PC-3 (cell line): Measurements from ENCODE around the gene PITPNB. TPM values are rescaled to one million over a fixed set of nuclear protein-coding genes. Genes with fewer than 3 reads are reported as not detected.

Experiments
- ATAC-seq: fragments of 200-7000 bp; cut with Tn5 transposase; 2 replicates; pipeline ENCODE4 v1.9.1; 2020; ENCODE audit warnings: mild to moderate bottlenecking, moderate library complexity
- BruUV-seq: library from RNA; stranded (reverse); fragments of 400-500 nt; replicated peaks from 2 replicates; lab custom pipeline; 2021; lab: Mats Ljungman, UMichigan
- CTCF ChIA-PET: fragments of 300-600 bp; sonication (Branson Sonifier 250); formaldehyde crosslinking; loops from one replicate; lab custom pipeline; 2022; ENCODE audit warnings: antibody characterized with exemption; lab: Charles Lee
- POLR2A ChIA-PET: fragments of 300-600 bp; sonication (Branson Sonifier 250); formaldehyde crosslinking; loops from one replicate; lab custom pipeline; 2022; ENCODE audit warnings: antibody characterized with exemption; ENCODE audit not compliant: unreplicated experiment; lab: Charles Lee
- DNase-seq: peaks from one replicate; pipeline ENCODE4 v3.0.0-alpha.2; 2015
- H2AFZ ChIP-seq: fragments of 300-600 bp; sonication (generic); 2 replicates; pipeline ENCODE4 v1.6.0; 2016; ENCODE audit warnings: antibody characterized with exemption, low read length
- H3F3A ChIP-seq: fragments of 300-600 bp; sonication (generic); one replicate; pipeline ENCODE4 v1.6.0; 2017; ENCODE audit warnings: antibody characterized with exemption, low read length, control low read depth, mild to moderate bottlenecking; ENCODE audit not compliant: unreplicated experiment
- H3K27ac ChIP-seq: fragments of 300-600 bp; sonication (generic); 2 replicates; pipeline ENCODE4 v1.5.1; 2016; ENCODE audit warnings: mild to moderate bottlenecking, low read length
- H3K27me3 ChIP-seq: fragments of 300-600 bp; sonication (generic); 2 replicates; pipeline ENCODE4 v1.6.1; 2016; ENCODE audit warnings: low read length, mixed read lengths
- H3K36me3 ChIP-seq: fragments of 300-600 bp; sonication (generic); 2 replicates; pipeline ENCODE4 v1.6.1; 2016; ENCODE audit warnings: low read depth, mixed run types, low read length, mixed read lengths
- H3K4me1 ChIP-seq: fragments of 300-600 bp; sonication (generic); 2 replicates; pipeline ENCODE4 v1.5.1; 2016; ENCODE audit warnings: low read length; ENCODE audit not compliant: insufficient read depth
- H3K4me2 ChIP-seq: fragments of 300-600 bp; sonication (generic); 2 replicates; pipeline ENCODE4 v1.6.0; 2016; ENCODE audit warnings: low read length
- H3K4me3 ChIP-seq: fragments of 300-600 bp; sonication (generic); 2 replicates; pipeline ENCODE4 v1.5.1; 2016; ENCODE audit warnings: mild to moderate bottlenecking, low read length, mixed read lengths
- H3K79me2 ChIP-seq: fragments of 300-600 bp; sonication (generic); 2 replicates; pipeline ENCODE4 v1.6.1; 2017; ENCODE audit warnings: low read length, mixed read lengths
- H3K9ac ChIP-seq: fragments of 300-600 bp; sonication (generic); 2 replicates; pipeline ENCODE4 v1.6.0; 2016; ENCODE audit warnings: mild to moderate bottlenecking, low read length
- H3K9me2 ChIP-seq: fragments of 300-600 bp; sonication (generic); replicated peaks from 2 replicates; pipeline ENCODE4 v1.6.1; 2016; ENCODE audit warnings: mixed run types, low read length, mixed read lengths
- H3K9me3 ChIP-seq: fragments of 300-600 bp; sonication (generic); 2 replicates; pipeline ENCODE4 v1.6.1; 2016; ENCODE audit warnings: low read length, mixed read lengths
- H4K20me1 ChIP-seq: fragments of 300-600 bp; sonication (generic); 2 replicates; pipeline ENCODE4 v1.6.1; 2016; ENCODE audit warnings: low read length, mixed read lengths
- CTCF ChIP-seq: fragments of 300-600 bp; sonication (generic); conservative IDR thresholded peaks from 2 replicates; pipeline ENCODE4 v1.5.1; 2017; ENCODE audit warnings: antibody characterized with exemption, low read depth, mild to moderate bottlenecking, low read length
- EZH2 ChIP-seq: fragments of 300-600 bp; sonication (generic); IDR thresholded peaks from one replicate; pipeline ENCODE4 v1.6.1; 2017; ENCODE audit warnings: antibody characterized with exemption, mild to moderate bottlenecking, low read length; ENCODE audit not compliant: unreplicated experiment
- EZH2phosphoT487 ChIP-seq: fragments of 300-600 bp; sonication (generic); IDR thresholded peaks from 2 replicates; pipeline ENCODE4 v1.6.1; 2018; ENCODE audit warnings: mild to moderate bottlenecking, antibody characterized with exemption, low read length, borderline replicate concordance
- intact Hi-C: fragments of 100-400 bp; cut with micrococcal nuclease; formaldehyde crosslinking; loops from 2 replicates; pipeline ENCODE4 v1.9.0; 2023
- total RNA-seq: library from RNA; depleted of rRNA; stranded (reverse); fragments of >200 nt; gene quantifications from 2 replicates; pipeline ENCODE4 v1.2.3, GENCODE V29; 2014

The PITPNB gene
- total RNA-seq, 1 experiment from 2014 or later, result 15.3 TPM

DNA sequence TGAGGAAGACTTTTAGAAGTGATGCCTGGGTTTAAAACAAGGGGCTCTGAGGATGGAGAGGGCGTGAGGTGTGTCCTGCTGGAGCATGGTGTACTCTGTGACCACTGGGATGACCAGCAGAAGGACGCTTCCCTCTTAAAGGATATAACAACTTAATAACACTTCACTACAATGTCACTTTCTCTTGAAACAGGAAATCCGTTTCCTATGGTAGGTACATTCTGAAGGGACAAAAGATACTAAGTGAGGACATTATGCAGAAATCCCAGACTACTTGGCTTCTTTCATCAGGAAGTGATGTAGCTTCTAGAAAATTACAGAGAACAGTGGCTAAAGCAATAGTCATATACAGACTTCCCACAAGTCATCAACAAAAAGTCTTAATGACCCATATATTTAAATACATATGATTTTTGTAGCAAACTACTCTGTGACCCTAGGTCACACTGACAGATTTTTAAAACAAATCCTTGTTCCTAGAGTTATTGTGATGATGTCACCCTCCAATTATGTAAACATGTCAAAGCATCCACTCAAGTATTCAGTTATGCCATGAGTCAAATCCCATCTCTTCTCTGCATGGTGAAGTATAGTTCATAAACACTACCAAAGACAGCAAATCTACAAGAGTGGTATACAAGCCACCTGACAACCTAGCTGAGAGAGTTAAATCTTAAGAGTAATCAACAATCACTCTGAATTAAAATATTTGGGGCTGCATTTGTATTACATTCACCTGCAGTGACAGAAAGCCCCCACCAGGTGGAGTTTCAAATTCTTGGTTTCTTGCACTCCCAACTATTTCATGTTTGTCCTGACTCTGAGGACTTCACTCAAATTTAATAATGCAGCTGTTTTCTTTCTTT lies 32.8 kb downstream of the PITPNB start:
- Histone ChIP-seq H3F3A (no peaks in the 10 kb centered on the region), H2AFZ (no peak overlapping the region), H4K20me1 (peaks cover 11% of the 10 kb centered on the region; the same call in 1 of the 2 replicates), H3K4me2 (no peak overlapping the region), H3K27me3 (no peaks in the 10 kb centered on the region), H3K36me3 (peaks cover 29% of the 10 kb centered on the region), H3K9ac (no peak overlapping the region), H3K4me1 (peaks cover 13% of the 10 kb centered on the region), H3K4me3 (no peak overlapping the region), H3K79me2 (peaks cover 6% of the 10 kb centered on the region; the same call in 1 of the 2 replicates), H3K9me2 (no peaks in the 10 kb centered on the region), H3K9me3 (no peaks in the 10 kb centered on the region), H3K27ac (no peak overlapping the region)
- no TSS peak for BruUV-seq
- ATAC-seq (peak; percentile 67), DNase-seq (peak; percentile 50)
- ChIA-PET POLR2A (no interaction called here), CTCF (no interaction called here)
- intact Hi-C loops, result loop anchor here (1.0 kb wide), 1 partner anchor 123 kb away; no protein-coding TSS in a partner anchor
- TF ChIP-seq CTCF, result peak; percentile 79
- no peak for TF ChIP-seq EZH2phosphoT487
- TF ChIP-seq EZH2, result no peak

GRCh38 chr22:27883656-27884350 lies 35.3 kb downstream of the PITPNB start:
- no peak for DNase-seq
- Histone ChIP-seq H3K4me3 (no peak overlapping the region), H3K4me1 (peaks cover 13% of the 10 kb centered on the region), H3K27ac (no peak overlapping the region), H3K36me3 (peaks cover 23% of the 10 kb centered on the region), H3K9me3 (no peaks in the 10 kb centered on the region), H3F3A (no peaks in the 10 kb centered on the region), H3K79me2 (peaks cover 11% of the 10 kb centered on the region), H3K27me3 (no peaks in the 10 kb centered on the region), H3K9ac (no peak overlapping the region), H3K4me2 (no peak overlapping the region), H4K20me1 (peaks cover 13% of the 10 kb centered on the region; the same call in 1 of the 2 replicates), H2AFZ (no peak overlapping the region), H3K9me2 (no peaks in the 10 kb centered on the region)
- POLR2A ChIA-PET, result interaction anchor here (0.7 kb wide), 1 partner anchor 359 kb away, joined by 4 read pairs; no protein-coding TSS in a partner anchor
- TF ChIP-seq EZH2phosphoT487 (no peak), CTCF (no peak), EZH2 (no peak)
- CTCF ChIA-PET, result interaction anchor here (0.5 kb wide), 1 partner anchor 1042 kb away, joined by 7 read pairs; no protein-coding TSS in a partner anchor
- intact Hi-C loops, result no loop called here
- BruUV-seq, result no TSS peak
- no peak for ATAC-seq
